NCI-H526 treated with DMSO at 0.1 percent for 48 hours (cell line): ENCODE measurements around the gene PIANP.

ENCODE experiments used
- DNase-seq: peaks from one replicate; lab custom pipeline; 2025; lab: John Stamatoyannopoulos, UW

The PIANP gene

GRCh38 chr12:6667559-6668210 lies 32.9 kb downstream of the PIANP start:
- peak; percentile 25 for DNase-seq

DNA sequence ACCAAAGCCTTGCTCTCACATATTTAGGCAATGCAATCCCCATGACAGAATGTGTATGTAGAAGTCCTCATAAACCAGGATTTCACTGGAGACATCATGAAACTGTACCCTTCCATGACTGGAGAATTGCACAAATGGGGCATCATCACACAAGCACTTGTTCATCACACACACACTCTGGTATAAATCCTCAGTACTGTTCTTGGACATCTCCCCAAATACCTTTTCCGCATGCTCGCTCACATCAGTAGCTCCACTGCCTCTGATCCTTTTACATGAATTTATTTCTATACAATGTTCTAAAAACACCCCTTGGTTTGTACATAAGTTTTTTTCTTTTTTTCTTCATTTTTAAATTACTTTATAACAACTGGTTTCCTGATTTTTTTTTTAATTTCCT lies 34.4 kb downstream of the PIANP start:
- no peak for DNase-seq

DNA sequence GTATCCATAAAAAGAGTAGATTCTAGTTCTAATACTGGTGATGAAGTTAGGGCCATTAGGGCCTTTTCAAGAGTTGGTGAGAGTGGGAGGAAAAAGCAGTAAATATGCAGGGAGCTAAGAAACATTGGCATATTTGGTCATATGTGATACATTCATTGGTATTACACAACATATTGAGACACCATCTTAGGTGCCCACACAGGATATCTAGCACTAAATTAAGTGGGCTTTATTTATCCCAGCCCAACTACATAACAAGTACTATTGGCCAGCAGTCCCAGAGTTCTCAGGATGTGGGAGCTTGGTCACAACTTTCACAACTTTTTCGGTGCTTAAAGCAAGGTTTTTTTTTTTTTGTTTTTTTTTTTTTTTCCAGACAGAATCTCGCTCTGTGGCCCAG lies 35.7 kb downstream of the PIANP start:
- no peak for DNase-seq

DNA sequence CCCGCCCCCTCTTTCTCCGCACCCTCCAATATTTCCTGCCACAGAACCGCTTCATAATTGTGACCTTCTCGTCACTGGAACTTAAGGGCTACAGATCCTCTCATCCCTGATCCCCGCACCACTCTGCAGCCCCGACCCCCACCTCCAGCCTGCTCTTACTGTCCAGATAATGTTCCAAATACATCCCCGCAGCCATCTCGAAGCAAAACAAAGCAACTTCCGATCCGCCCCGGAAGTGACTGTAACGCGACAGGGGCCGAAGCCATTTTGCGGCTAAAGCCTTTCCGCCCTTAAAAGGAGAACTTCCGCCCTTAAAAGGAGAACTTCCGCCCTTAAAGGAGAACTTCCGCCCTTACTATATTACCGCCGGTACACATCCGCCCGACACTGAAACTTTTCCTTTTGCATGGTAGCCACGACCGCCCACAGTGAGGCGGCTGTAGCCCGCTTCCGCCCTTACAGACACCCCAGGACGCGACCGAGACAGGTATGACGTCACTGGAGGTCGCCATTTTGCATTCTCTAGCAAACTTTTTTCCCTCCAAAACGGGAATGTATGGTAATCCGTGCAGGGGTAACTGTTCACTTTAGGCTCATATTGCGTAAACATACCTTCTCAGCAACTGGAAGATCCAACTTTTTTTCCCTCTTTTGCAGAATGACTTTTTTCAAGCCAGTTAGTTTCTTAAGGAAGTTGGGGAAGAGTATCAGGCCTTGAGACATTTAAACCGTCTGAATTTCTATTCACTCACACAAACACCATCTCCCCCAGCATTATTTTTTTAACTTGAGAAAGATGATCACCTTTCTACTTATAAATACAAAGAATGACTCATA lies 37.5 kb downstream of the PIANP start, which contains the start of gene ING4:
Gene ING4, minus strand, starts transcription at position 214 of the 837 bp plus-strand sequence. Its CDS starts 18 bp downstream, at position 196.
- DNase-seq = peak; percentile 98

GRCh38 chr12:6662602-6662905 lies 38.1 kb downstream of the PIANP start:
- DNase-seq = no peak

DNA sequence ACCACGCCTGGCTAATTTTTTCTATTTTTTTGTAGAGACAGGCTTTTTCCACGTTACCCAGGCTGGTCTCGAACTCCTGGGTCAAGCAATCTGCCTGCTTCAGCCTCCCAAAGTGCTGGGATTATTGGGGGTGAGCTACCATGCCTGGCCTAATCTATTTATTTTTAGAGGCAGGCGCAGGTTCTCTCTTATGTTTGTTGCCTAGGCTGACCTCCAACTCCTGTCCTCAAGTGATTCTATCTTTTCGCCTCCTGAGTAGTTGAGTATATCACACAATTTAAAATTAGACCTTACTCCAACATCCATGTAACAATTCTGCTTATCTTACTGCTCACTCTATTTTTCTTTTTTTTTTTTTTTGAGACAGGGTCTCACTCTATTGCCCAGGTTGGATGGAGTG lies 46.6 kb downstream of the PIANP start:
- DNase-seq = no peak

- DNase-seq = no peak
These were observed 47.3 kb downstream of the PIANP start for GRCh38 chr12:6653342-6653741.

- DNase-seq = no peak
These were observed 48.2 kb downstream of the PIANP start for GRCh38 chr12:6652391-6652790.

DNA sequence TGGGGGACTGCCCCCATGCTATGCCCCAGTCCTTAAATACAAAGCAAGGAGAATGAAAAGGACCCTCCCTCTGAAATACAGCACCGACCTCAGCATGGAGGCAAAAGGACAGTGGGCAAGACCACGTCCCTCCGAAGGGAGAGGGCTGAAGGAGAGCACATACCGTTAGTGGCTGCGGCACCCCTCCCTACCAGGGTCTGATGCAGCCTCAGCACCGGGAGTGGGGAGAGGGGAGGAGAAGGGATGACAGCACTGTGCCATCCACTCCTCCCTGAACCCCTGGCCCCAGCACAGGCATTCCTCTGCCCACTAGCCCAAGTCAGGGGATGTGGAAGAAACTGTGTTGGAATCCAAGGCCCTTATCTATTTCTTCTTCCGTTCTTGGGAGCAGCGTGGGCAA lies 49.8 kb downstream of the PIANP start:
- no peak for DNase-seq

- no peak for DNase-seq
These were observed 53.5 kb downstream of the PIANP start, which contains the start of gene ACRBP for GRCh38 chr12:6647083-6647604. TSS of gene ACRBP (minus strand) at chr12:6647432. CDS start at chr12:6647366, 66 bp downstream.

- no peak for DNase-seq
These were observed 54.1 kb downstream of the PIANP start for GRCh38 chr12:6646276-6647082.

DNA sequence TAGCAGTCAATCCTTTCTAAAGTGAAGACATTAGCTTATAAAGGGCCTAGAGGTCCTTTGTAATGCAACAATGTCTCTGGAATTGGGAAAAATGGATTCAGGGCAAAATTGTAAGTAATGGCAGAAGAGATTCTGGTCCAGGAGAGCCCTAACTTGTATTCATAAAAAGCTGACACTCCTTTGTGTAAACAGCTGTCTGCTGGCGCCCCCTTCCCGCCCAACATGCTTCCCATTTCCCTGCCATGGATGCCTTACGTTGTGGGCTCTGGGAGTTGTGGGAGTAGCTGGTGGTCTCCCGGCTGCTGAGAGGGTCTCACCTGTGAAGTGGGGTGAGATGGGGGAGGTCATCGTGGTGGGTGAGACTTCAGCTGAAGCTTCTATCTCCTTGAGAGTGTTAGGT lies 55.7 kb downstream of the PIANP start:
- no peak for DNase-seq

- no peak for DNase-seq
These were observed 56.4 kb downstream of the PIANP start for GRCh38 chr12:6644257-6644596.
